Neural progenitor cell (in vitro differentiated cells): Measurements from ENCODE around the gene IL36RN.

ENCODE experiments used
- CTCF ChIP-seq: fragments of 200-600 bp; sonication (generic); IDR thresholded peaks from 2 replicates; pipeline ENCODE4 v1.5.1; 2017; ENCODE audit warnings: antibody characterized with exemption, mild to moderate bottlenecking
- EZH2phosphoT487 ChIP-seq: fragments of 200-600 bp; sonication (generic); IDR thresholded peaks from 2 replicates; pipeline ENCODE4 v1.6.1; 2017; ENCODE audit warnings: antibody characterized with exemption

- no peak for TF ChIP-seq CTCF
- TF ChIP-seq EZH2phosphoT487: no peak
These were observed 24.3 kb downstream of the IL36RN start for GRCh38 chr2:113083296-113083695.
